GM19240 (cell line): ENCODE data around the gene KIAA1586.

Experiments used
- DNase-seq: peaks from one replicate; pipeline ENCODE4 v3.0.0; 2011; ENCODE audit warnings: low spot score; ENCODE audit not compliant: insufficient read length

KIAA1586 gene

GRCh38 chr6:57102976-57103375 is 56.5 kb downstream of the KIAA1586 start:
- DNase-seq = no peak

GRCh38 chr6:57104336-57104735 is 57.8 kb downstream of the KIAA1586 start:
- DNase-seq = no peak
